Mesendoderm (in vitro differentiated cells): ENCODE measurements around the gene SYNM.

Source experiments
- DNase-seq: peaks from one replicate; pipeline ENCODE4 v3.0.0; 2013
- H2AK5ac ChIP-seq: 2 replicates; pipeline ENCODE4 v1.6.1; 2013; ENCODE audit warnings: low read length, inconsistent platforms
- H2BK120ac ChIP-seq: 2 replicates; pipeline ENCODE4 v1.6.1; 2013; ENCODE audit warnings: low read depth, mild to moderate bottlenecking, low read length, moderate library complexity, mixed read lengths
- H2BK15ac ChIP-seq: replicated peaks from 2 replicates; pipeline ENCODE4 v1.6.1; 2013; ENCODE audit warnings: low read depth, mild to moderate bottlenecking, moderate library complexity
- H2BK5ac ChIP-seq: 2 replicates; pipeline ENCODE4 v1.6.1; 2013; ENCODE audit warnings: low read length, inconsistent platforms
- H3K18ac ChIP-seq: 2 replicates; pipeline ENCODE4 v1.6.1; 2013; ENCODE audit warnings: mild to moderate bottlenecking, low read length, mixed read lengths
- H3K23ac ChIP-seq: one replicate; pipeline ENCODE4 v1.6.1; 2013; ENCODE audit warnings: low read length
- H3K27ac ChIP-seq: 2 replicates; pipeline ENCODE4 v1.5.1; 2013; ENCODE audit warnings: low read depth, mild to moderate bottlenecking, inconsistent platforms, low read length, moderate library complexity
- H3K27me3 ChIP-seq: 2 replicates; pipeline ENCODE4 v1.6.1; 2013; ENCODE audit warnings: low read length, control low read depth, mild to moderate bottlenecking, inconsistent platforms; ENCODE audit not compliant: insufficient read depth, poor library complexity
- H3K36me3 ChIP-seq: 2 replicates; pipeline ENCODE4 v1.6.1; 2013; ENCODE audit warnings: low read length, inconsistent platforms; ENCODE audit not compliant: control insufficient read depth, insufficient read depth
- H3K4ac ChIP-seq: one replicate; pipeline ENCODE4 v1.6.1; 2013; ENCODE audit warnings: low read depth, mild to moderate bottlenecking, low read length, moderate library complexity
- H3K4me1 ChIP-seq: 2 replicates; pipeline ENCODE4 v1.6.1; 2013; ENCODE audit warnings: low read depth, low read length, inconsistent platforms; ENCODE audit not compliant: control insufficient read depth
- H3K4me2 ChIP-seq: 2 replicates; pipeline ENCODE4 v1.6.1; 2013; ENCODE audit warnings: low read length
- H3K4me3 ChIP-seq: 2 replicates; pipeline ENCODE4 v1.5.1; 2013; ENCODE audit warnings: mild to moderate bottlenecking, low read length
- H3K56ac ChIP-seq: one replicate; pipeline ENCODE4 v1.6.1; 2013; ENCODE audit warnings: low read length
- H3K79me1 ChIP-seq: 2 replicates; pipeline ENCODE4 v1.6.1; 2013; ENCODE audit warnings: low read length, inconsistent platforms
- H3K79me2 ChIP-seq: 2 replicates; pipeline ENCODE4 v1.6.1; 2013; ENCODE audit warnings: mild to moderate bottlenecking, low read length; ENCODE audit not compliant: control insufficient read depth, insufficient read depth
- H3K9ac ChIP-seq: 2 replicates; pipeline ENCODE4 v1.6.1; 2013; ENCODE audit warnings: low read length, inconsistent platforms
- H4K5ac ChIP-seq: one replicate; pipeline ENCODE4 v1.6.1; 2013; ENCODE audit warnings: low read length
- H4K8ac ChIP-seq: one replicate; pipeline ENCODE4 v1.6.1; 2013; ENCODE audit warnings: low read depth, mild to moderate bottlenecking, control low read depth, low read length, moderate library complexity
- WGBS: extraction: QIAGEN DNeasy Blood & Tissue Kit; methylation state at CpG from one replicate; pipeline ENCODE4 v1.1.7; 2013; ENCODE audit warnings: low lambda C conversion rate, missing lambda C conversion rate; ENCODE audit not compliant: insufficient coverage; ENCODE audit errors: extremely low coverage; 5-methylcytosine and 5-hydroxymethylcytosine counted together

Gene SYNM

GRCh38 chr15:99180964-99181306, 76.1 kb downstream of the SYNM start:
- Histone ChIP-seq H3K56ac (no peak overlapping the region), H3K4ac (no peak overlapping the region), H3K4me3 (no peak overlapping the region), H3K79me2 (no peaks in the 10 kb centered on the region), H3K27ac (no peak overlapping the region), H3K4me1 (peaks cover 2% of the 10 kb centered on the region), H3K79me1 (no peaks in the 10 kb centered on the region), H4K8ac (no peak overlapping the region), H3K9ac (no peak overlapping the region), H3K23ac (no peak overlapping the region), H4K5ac (no peak overlapping the region), H2BK5ac (no peak overlapping the region), H3K4me2 (no peak overlapping the region), H3K36me3 (no peaks in the 10 kb centered on the region), H3K18ac (no peak overlapping the region), H2BK120ac (no peak overlapping the region), H2AK5ac (no peak overlapping the region), H2BK15ac (no peak overlapping the region), H3K27me3 (no peaks in the 10 kb centered on the region)
- no CpG with 5 or more reads among the region's 2 CpGs for WGBS
- no peak for DNase-seq

- Histone ChIP-seq H3K56ac (no peak overlapping the region), H3K18ac (no peak overlapping the region), H4K8ac (no peak overlapping the region), H2BK120ac (no peak overlapping the region), H3K27me3 (no peaks in the 10 kb centered on the region), H3K4me3 (no peak overlapping the region), H3K79me1 (no peaks in the 10 kb centered on the region), H3K36me3 (no peaks in the 10 kb centered on the region), H3K4me1 (peaks cover 2% of the 10 kb centered on the region), H3K27ac (no peak overlapping the region), H3K4ac (no peak overlapping the region), H3K79me2 (no peaks in the 10 kb centered on the region), H2BK5ac (no peak overlapping the region), H3K9ac (no peak overlapping the region), H4K5ac (no peak overlapping the region), H3K4me2 (no peak overlapping the region), H2AK5ac (no peak overlapping the region), H2BK15ac (no peak overlapping the region), H3K23ac (no peak overlapping the region)
- no CpG with 5 or more reads among the region's 4 CpGs for WGBS
- peak; percentile 55 for DNase-seq
Measured at GRCh38 chr15:99181545-99181971, 76.7 kb downstream of the SYNM start.

- H4K8ac ChIP-seq: no peak overlapping the region
- H2BK120ac ChIP-seq: no peak overlapping the region
- peaks cover 2% of the 10 kb centered on the region for H3K4me1 ChIP-seq
- no CpG with 5 or more reads among the region's 1 CpG for WGBS
- H4K5ac ChIP-seq: no peak overlapping the region
- H3K23ac ChIP-seq: no peak overlapping the region
- H3K36me3 ChIP-seq: no peaks in the 10 kb centered on the region
- no peaks in the 10 kb centered on the region for H3K79me2 ChIP-seq
- H3K27me3 ChIP-seq: no peaks in the 10 kb centered on the region
- H3K56ac ChIP-seq: no peak overlapping the region
- no peak overlapping the region for H3K4me3 ChIP-seq
- H3K27ac ChIP-seq: no peak overlapping the region
- H3K79me1 ChIP-seq: no peaks in the 10 kb centered on the region
- H2BK15ac ChIP-seq: no peak overlapping the region
- no peak overlapping the region for H3K4ac ChIP-seq
- H2BK5ac ChIP-seq: no peak overlapping the region
- no peak overlapping the region for H2AK5ac ChIP-seq
- no peak for DNase-seq
- H3K18ac ChIP-seq: no peak overlapping the region
- no peak overlapping the region for H3K4me2 ChIP-seq
- no peak overlapping the region for H3K9ac ChIP-seq
Measured at GRCh38 chr15:99182791-99183190, 77.9 kb downstream of the SYNM start.
